Breast epithelium (tissue), 4 donors: ENCODE measurements around the gene INTS15. TPM values are rescaled to one million over a fixed set of nuclear protein-coding genes. Genes with fewer than 3 reads are reported as not detected.
"Not testable (repeated sequence)": the region's sequence is repeated elsewhere in the genome, so short reads cannot be mapped to it uniquely, and the experiment has no call there.

Experiments used
- DNase-seq, 2 donors: peaks; one replicate each; pipeline ENCODE4 v3.0.0-alpha.2; 2019; ENCODE audit warnings: low spot score in 2 of 2
- H3K27ac ChIP-seq, 2 donors: fragments of 200-600 bp; sonication (generic) in 1 of 2; one replicate each; pipeline ENCODE4 v1.5.1; 2016 to 2019; ENCODE audit warnings: mild to moderate bottlenecking in 1 of 2
- H3K27me3 ChIP-seq, 2 donors: fragments of 200-600 bp; sonication (generic) in 1 of 2; one replicate each; pipeline versions ENCODE4 v1.5.1 to v1.6.0; 2017 to 2019; ENCODE audit warnings: control low read depth in 1 of 2, mild to moderate bottlenecking in 1 of 2
- H3K36me3 ChIP-seq: fragments of 200-600 bp; one replicate; pipeline ENCODE4 v1.5.1; 2019
- H3K4me1 ChIP-seq, 2 donors: fragments of 200-600 bp; sonication (generic); one replicate each; pipeline ENCODE4 v1.5.1; 2016 to 2019; ENCODE audit warnings: control low read depth in 1 of 2
- H3K4me3 ChIP-seq, 3 donors: fragments of 200-600 bp; sonication (generic); 1 replicate in 2 of 3; 2 replicates in 1 of 3; pipeline ENCODE4 v1.5.1; 2016 to 2019; ENCODE audit warnings: mild to moderate bottlenecking in 3 of 3, moderate library complexity in 2 of 3
- H3K9me3 ChIP-seq, 2 donors: fragments of 200-600 bp; sonication (generic) in 1 of 2; one replicate each; pipeline ENCODE4 v1.5.1; 2016 to 2019; ENCODE audit warnings: control low read depth in 1 of 2
- POLR2A ChIP-seq: fragments of 450-650 bp; IDR thresholded peaks from one replicate; pipeline ENCODE4 v1.6.1; 2016; ENCODE audit warnings: antibody characterized with exemption, mild to moderate bottlenecking, moderate library complexity
- POLR2AphosphoS5 ChIP-seq, 3 donors: sonication (generic); formaldehyde crosslinking; IDR thresholded peaks; one replicate each; pipeline ENCODE4 v1.6.1; 2017; ENCODE audit warnings: antibody characterized with exemption in 3 of 3
- intact Hi-C: fragments of 100-400 bp; cut with DNase I; formaldehyde crosslinking; loops from one replicate; pipeline ENCODE4 v1.15.1; 2023; ENCODE audit warnings: low total_unique reads
- total RNA-seq, 3 donors: library from RNA; depleted of rRNA; stranded (reverse); fragments of >200 nt; gene quantifications; one replicate each; pipeline ENCODE4 v1.1.0, GENCODE V29; 2016
- TF ChIP-seq, protein P1 (sequence below), 3 donors: fragments of 450-650 bp; IDR thresholded peaks; one replicate each; pipeline ENCODE4 v1.5.1; 2016 to 2017; ENCODE audit warnings: antibody characterized with exemption in 3 of 3, mild to moderate bottlenecking in 3 of 3, moderate library complexity in 3 of 3

The INTS15 gene
- total RNA-seq, 3 donors from 2014 or later = 22.9 to 36.4 (median 28.2) TPM

DNA sequence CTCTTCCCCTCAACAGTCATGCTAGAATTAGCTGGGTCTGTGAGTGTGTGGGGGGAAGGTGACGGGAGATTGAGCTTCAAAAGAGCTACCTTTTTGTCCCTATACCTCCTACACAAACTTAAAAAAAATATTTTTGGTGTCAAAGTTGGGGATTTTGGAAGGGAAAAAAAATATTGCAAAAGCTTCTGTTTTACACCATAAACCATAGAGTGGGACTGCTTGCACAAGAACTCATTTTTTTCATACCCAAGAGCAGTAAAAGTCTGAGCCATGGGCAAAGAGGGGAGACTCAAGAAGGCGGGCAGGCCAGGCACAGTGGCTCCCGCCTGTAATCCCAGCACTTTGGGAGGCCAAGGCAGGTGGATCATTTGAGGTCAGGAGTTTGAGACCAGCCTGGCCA lies 21.9 kb upstream of the INTS15 start:
- H3K27me3 ChIP-seq = no peaks in the 10 kb centered on the region
- no peak overlapping the region for H3K27ac ChIP-seq
- no peaks in the 10 kb centered on the region for H3K36me3 ChIP-seq
- intact Hi-C loops = no loop called here
- DNase-seq = no peak
- H3K4me1 ChIP-seq = no peaks in the 10 kb centered on the region
- no peaks in the 10 kb centered on the region for H3K9me3 ChIP-seq
- no peak overlapping the region for H3K4me3 ChIP-seq
- TF ChIP-seq POLR2AphosphoS5 (IDR thresholded peaks at IDR 0.05) (no peak), POLR2A (no peak)
- TF ChIP-seq, protein P1, sequence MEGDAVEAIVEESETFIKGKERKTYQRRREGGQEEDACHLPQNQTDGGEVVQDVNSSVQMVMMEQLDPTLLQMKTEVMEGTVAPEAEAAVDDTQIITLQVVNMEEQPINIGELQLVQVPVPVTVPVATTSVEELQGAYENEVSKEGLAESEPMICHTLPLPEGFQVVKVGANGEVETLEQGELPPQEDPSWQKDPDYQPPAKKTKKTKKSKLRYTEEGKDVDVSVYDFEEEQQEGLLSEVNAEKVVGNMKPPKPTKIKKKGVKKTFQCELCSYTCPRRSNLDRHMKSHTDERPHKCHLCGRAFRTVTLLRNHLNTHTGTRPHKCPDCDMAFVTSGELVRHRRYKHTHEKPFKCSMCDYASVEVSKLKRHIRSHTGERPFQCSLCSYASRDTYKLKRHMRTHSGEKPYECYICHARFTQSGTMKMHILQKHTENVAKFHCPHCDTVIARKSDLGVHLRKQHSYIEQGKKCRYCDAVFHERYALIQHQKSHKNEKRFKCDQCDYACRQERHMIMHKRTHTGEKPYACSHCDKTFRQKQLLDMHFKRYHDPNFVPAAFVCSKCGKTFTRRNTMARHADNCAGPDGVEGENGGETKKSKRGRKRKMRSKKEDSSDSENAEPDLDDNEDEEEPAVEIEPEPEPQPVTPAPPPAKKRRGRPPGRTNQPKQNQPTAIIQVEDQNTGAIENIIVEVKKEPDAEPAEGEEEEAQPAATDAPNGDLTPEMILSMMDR (IDR thresholded peaks at IDR 0.05) = no peak

DNA sequence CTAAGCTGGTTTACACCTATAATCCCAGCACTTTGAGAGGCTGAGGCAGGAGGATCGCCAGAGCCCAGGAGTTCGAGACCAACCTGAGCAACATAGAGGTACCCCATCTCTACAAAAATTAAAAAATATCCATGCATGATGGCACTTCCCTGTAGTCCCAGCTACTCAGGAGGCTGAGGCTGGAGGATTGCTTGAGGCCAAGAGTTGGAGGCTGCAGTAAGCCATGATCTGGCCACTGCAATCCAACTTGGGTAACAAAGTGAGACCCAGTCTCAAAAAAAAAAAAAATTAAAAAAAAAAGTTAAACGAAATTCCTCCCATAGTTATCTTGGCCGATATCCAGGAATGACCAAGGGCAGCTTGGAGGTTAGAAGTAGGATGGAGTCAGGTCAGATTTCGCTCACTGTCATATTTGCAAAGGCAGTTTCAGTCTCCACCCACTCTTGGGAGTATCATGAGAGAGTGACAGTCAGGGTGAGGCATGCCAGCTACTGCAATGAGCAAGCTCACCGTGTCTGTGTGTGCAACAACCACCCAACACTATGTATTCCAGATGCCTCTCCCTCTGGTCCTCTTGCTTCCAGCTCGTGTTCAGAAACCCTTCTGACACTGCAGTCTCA lies 18.6 kb upstream of the INTS15 start:
- DNase-seq = no peak
- no peaks in the 10 kb centered on the region for H3K4me1 ChIP-seq
- H3K9me3 ChIP-seq = no peaks in the 10 kb centered on the region
- H3K27ac ChIP-seq = no peak overlapping the region
- TF ChIP-seq, protein P1 (IDR thresholded peaks at IDR 0.05) = no peak
- TF ChIP-seq POLR2AphosphoS5 (IDR thresholded peaks at IDR 0.05) (no peak), POLR2A (no peak)
- no peak overlapping the region for H3K4me3 ChIP-seq
- H3K27me3 ChIP-seq = no peaks in the 10 kb centered on the region
- H3K36me3 ChIP-seq = no peaks in the 10 kb centered on the region
- intact Hi-C loops = no loop called here

DNA sequence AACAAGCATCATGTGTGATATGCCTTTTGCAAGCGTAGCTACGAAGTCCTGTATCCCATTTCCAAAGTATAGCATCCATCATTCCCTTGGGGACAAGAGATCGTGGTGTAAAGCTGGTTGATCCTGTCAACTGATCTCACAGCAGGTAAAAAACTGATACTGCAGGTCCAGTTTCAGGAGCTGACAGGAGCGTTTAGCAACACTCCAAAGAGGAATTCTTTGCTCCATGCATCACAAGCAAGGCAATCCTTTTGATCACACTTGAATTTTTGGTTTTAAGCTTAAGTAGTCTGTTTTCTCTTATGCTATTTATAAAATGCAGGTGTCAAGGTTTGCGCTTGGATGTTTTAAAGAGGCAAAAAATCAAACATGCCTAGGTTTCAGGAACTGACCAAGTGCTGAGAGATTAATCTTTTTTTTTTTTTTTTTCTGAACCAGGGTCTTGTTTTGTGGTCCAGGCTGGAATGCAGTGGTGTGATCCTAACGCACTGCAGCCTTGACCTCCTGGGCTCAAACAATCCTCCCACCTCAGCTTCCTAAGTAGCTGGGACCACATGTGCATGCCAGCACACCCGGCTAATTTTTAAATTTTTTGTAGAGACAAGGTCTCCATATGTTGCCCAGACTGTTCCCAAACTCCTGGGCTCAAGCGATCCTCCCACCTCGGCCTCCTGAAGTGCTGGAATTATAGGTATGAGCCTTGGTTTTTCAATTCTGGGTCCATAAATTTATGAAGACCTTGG lies 14.4 kb upstream of the INTS15 start:
- DNase-seq = no peak
- intact Hi-C loops = no loop called here

DNA sequence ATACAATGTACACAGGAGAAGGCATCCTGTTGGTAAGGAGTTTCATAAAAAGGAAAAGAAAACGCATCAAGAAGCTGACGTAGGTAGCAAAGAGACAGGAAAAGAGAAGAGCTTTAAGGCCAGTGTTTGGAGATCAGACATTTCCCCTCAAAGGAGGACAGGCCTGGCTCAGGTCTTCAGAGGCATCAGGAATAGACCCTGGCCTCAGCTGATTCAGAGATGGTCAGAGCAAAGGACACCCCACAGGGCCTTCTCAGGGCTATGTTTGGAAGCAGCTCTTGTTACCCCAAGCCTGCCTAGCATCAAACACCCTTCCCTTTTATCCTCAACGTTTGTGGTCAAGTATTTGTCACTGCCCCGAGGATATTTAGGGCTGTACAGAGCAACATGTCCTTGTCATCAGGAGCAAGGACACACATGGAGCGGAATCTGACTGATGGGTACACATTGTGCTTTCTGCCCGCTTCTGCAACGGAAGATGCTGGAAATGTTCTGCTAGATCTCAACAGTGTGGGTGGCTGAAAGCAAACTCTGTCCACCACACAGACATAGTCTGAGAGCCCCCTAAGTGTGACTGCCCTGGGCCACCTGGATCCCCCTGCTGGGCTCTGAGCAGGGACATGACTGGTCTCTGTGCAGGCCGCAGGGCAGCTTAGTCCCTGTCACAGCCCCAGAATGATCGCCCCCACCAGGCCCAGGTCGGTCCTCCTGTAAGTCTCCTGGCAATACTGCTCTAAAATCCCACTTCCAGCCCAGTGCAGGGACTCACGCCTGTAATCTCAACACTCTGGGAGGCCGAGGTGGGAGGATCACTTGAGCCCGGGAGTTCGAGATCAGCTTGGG lies 13.6 kb upstream of the INTS15 start:
- intact Hi-C loops = no loop called here
- TF ChIP-seq POLR2A = no peak
- no peak for TF ChIP-seq POLR2AphosphoS5 (IDR thresholded peaks at IDR 0.05)
- TF ChIP-seq, protein P1 (IDR thresholded peaks at IDR 0.05) = no peak
- Histone ChIP-seq H3K4me1 (no peaks in the 10 kb centered on the region), H3K27me3 (no peaks in the 10 kb centered on the region), H3K27ac (no peak overlapping the region), H3K36me3 (no peaks in the 10 kb centered on the region), H3K4me3 (peak overlapping the region; percentile 37 to 72 (median 69)), H3K9me3 (no peaks in the 10 kb centered on the region)
- no peak for DNase-seq

More for the DNA sequence above, 14.4 kb upstream of the INTS15 start:
- TF ChIP-seq, protein P1 (IDR thresholded peaks at IDR 0.05) = no peak
- TF ChIP-seq POLR2AphosphoS5 (IDR thresholded peaks at IDR 0.05) (no peak), POLR2A (no peak)
- Histone ChIP-seq H3K27me3 (no peaks in the 10 kb centered on the region), H3K4me3 (no peak overlapping the region), H3K27ac (no peak overlapping the region), H3K9me3 (no peaks in the 10 kb centered on the region), H3K36me3 (no peaks in the 10 kb centered on the region), H3K4me1 (no peaks in the 10 kb centered on the region)

DNA sequence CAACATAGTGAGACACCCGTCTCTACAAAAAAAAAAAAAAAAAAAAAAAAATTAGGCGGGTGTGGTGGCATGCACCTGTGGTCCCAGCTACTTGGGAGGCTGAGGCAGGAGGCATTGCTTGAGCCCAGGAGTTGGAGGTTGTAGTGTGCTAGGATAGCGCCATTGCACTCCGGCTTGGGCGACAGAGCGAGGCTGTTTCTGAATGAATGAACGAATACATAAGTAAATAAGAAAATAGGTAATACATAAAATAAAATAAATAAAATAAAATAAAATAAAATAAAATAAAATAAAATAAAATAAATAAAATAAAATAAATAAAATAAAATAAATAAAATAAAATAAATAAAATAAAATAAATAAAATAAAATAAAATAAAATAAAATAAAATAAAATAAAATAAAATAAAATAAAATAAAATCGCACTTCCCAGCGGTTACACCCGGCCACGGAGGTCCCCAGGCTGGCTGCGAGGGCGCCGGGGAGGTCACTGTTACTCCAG lies 12.9 kb upstream of the INTS15 start:
- intact Hi-C loops = not testable (repeated sequence)

More for the DNA sequence above, 12.9 kb upstream of the INTS15 start:
- not testable (repeated sequence) for H3K27me3 ChIP-seq, H3K4me1 ChIP-seq, H3K36me3 ChIP-seq, H3K9me3 ChIP-seq, DNase-seq
- Histone ChIP-seq H3K27ac (peak overlapping the region; percentile 95), H3K4me3 (peak overlapping the region; percentile 69 to 75 (median 72))
